ENCODE data around the gene NOL4L. TPM values are rescaled to one million over a fixed set of nuclear protein-coding genes. Genes with fewer than 3 reads are reported as not detected.

Gene NOL4L
- total RNA-seq, 2 donors from 2014 or later = 39.6 to 50.7 TPM

DNA sequence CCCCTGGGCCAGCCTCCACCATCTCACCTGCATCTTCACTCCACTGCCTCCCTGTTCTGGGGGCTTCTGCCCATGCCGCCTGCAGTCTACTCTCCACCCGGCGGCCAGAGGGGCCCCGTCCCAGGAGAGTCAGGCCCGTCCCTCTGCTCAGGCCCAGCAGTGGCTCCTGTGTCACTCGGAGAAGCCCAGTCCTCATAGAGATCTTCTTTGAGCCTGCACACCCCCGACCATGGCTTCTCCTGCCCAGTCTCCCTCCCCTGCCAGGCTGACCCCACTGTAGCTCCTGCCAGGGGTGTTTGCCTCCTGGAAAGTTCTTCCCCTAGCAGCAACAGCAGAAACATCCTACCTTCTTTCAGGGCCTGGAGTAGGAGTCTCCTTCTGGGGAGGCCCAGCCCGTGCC lies 22.2 kb upstream of the NOL4L start:
- H3K9me3 ChIP-seq (ENCODE audit: control insufficient read depth, low read length) = no peaks in the 10 kb centered on the region
- Mint-ChIP-seq H3K36me3 (ENCODE audit: low read depth) (no peaks in the 10 kb centered on the region), H3K27me3 (ENCODE audit: insufficient read depth) (peaks cover 3% of the 10 kb centered on the region), H3K9me3 (no peaks in the 10 kb centered on the region), H3K4me3 (no peak overlapping the region), H3K27ac (peak overlapping the region; percentile 37), H3K4me1 (peaks cover 13% of the 10 kb centered on the region)
- no peak overlapping the region for H3K9ac ChIP-seq (ENCODE audit: extremely low read depth, low read length, poor library complexity, severe bottlenecking)
- TF ChIP-seq, protein P1, sequence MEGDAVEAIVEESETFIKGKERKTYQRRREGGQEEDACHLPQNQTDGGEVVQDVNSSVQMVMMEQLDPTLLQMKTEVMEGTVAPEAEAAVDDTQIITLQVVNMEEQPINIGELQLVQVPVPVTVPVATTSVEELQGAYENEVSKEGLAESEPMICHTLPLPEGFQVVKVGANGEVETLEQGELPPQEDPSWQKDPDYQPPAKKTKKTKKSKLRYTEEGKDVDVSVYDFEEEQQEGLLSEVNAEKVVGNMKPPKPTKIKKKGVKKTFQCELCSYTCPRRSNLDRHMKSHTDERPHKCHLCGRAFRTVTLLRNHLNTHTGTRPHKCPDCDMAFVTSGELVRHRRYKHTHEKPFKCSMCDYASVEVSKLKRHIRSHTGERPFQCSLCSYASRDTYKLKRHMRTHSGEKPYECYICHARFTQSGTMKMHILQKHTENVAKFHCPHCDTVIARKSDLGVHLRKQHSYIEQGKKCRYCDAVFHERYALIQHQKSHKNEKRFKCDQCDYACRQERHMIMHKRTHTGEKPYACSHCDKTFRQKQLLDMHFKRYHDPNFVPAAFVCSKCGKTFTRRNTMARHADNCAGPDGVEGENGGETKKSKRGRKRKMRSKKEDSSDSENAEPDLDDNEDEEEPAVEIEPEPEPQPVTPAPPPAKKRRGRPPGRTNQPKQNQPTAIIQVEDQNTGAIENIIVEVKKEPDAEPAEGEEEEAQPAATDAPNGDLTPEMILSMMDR (conservative IDR thresholded peaks at IDR 0.05) = no peak
- no peaks in the 10 kb centered on the region for H3K27me3 ChIP-seq (ENCODE audit: control insufficient read depth, insufficient read depth, low read length, poor library complexity, severe bottlenecking)
- 80 to 87% methylated on average over 8 of the region's 8 CpGs for WGBS, 2 experiments (ENCODE audit: insufficient coverage in 1 of 2, insufficient read length in 1 of 2)
- no peak for DNase-seq
- H3K4me1 ChIP-seq (ENCODE audit: control insufficient read depth, insufficient read depth, low read length) = peaks cover 2% of the 10 kb centered on the region
- H3K27ac ChIP-seq (ENCODE audit: low read depth, low read length) = no peak overlapping the region
- H3K4me3 ChIP-seq (ENCODE audit: low read length) = no peak overlapping the region
- no peaks in the 10 kb centered on the region for H3K36me3 ChIP-seq (ENCODE audit: control insufficient read depth, insufficient read depth, low read length)

DNA sequence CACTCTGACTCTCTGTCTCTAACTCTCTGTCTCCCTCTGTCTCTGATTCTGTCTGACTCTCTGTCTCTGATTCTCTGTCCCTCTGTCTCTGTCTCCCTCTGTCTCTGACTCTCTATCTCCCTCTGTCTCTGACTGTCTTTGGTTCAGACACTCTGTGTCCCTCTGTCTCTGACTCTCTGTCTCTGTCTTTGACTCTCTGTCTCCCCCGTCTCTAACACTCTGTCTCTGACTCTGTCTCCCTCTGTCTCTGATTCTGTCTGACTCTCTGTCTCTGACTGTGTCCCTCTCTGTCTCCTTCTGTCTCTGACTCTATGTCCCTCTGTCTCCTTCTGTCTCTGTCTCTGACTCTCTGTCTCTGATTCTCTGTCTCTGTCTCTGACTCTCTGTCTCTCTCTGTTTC lies 21.7 kb upstream of the NOL4L start:
- Histone ChIP-seq H3K36me3 (ENCODE audit: control insufficient read depth, insufficient read depth, low read length) (no peaks in the 10 kb centered on the region), H3K27ac (ENCODE audit: low read depth, low read length) (no peak overlapping the region), H3K4me3 (ENCODE audit: low read length) (no peak overlapping the region), H3K9ac (ENCODE audit: extremely low read depth, low read length, poor library complexity, severe bottlenecking) (no peak overlapping the region), H3K27me3 (ENCODE audit: control insufficient read depth, insufficient read depth, low read length, poor library complexity, severe bottlenecking) (no peaks in the 10 kb centered on the region), H3K4me1 (ENCODE audit: control insufficient read depth, insufficient read depth, low read length) (peaks cover 2% of the 10 kb centered on the region), H3K9me3 (ENCODE audit: control insufficient read depth, low read length) (no peaks in the 10 kb centered on the region)
- no peaks in the 10 kb centered on the region for H3K36me3 Mint-ChIP-seq (ENCODE audit: low read depth)
- H3K27me3 Mint-ChIP-seq (ENCODE audit: insufficient read depth) = peaks cover 3% of the 10 kb centered on the region
- no peak overlapping the region for H3K4me3 Mint-ChIP-seq
- peaks cover 13% of the 10 kb centered on the region for H3K4me1 Mint-ChIP-seq
- H3K9me3 Mint-ChIP-seq = no peaks in the 10 kb centered on the region
- WGBS, 2 experiments (ENCODE audit: insufficient coverage in 1 of 2, insufficient read length in 1 of 2) = 87 to 94% methylated on average over 1 of the region's 1 CpG
- H3K27ac Mint-ChIP-seq = no peak overlapping the region
- no peak for DNase-seq
- TF ChIP-seq, protein P1 (conservative IDR thresholded peaks at IDR 0.05) = no peak

DNA sequence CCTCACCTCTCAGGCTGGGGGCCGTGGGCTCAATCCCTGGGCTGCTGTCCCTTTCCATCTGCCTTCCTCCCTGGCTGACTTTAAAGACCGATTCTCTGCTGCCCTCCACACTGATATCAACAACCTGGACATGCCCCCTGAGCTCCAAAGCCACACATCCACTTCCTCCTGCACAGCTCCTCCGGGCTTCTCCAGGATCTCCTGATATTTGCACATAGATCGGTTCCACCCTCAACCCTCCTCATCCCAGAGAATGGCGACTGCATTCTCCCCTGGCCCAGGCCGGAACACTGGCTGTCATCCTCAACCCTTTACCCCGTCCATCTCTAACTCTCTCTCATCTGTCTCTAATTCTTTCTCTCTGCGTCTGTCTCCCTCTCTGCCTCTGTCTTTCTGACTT lies 21.0 kb upstream of the NOL4L start:
- no peaks in the 10 kb centered on the region for H3K9me3 Mint-ChIP-seq

More for the DNA sequence above, 21.0 kb upstream of the NOL4L start:
- no peak overlapping the region for H3K27ac ChIP-seq (ENCODE audit: low read depth, low read length)
- peaks cover 3% of the 10 kb centered on the region for H3K27me3 Mint-ChIP-seq (ENCODE audit: insufficient read depth)
- H3K36me3 ChIP-seq (ENCODE audit: control insufficient read depth, insufficient read depth, low read length) = no peaks in the 10 kb centered on the region
- no peaks in the 10 kb centered on the region for H3K36me3 Mint-ChIP-seq (ENCODE audit: low read depth)
- TF ChIP-seq, protein P1 (conservative IDR thresholded peaks at IDR 0.05) = no peak
- no peaks in the 10 kb centered on the region for H3K27me3 ChIP-seq (ENCODE audit: control insufficient read depth, insufficient read depth, low read length, poor library complexity, severe bottlenecking)
- DNase-seq = no peak
- no peaks in the 10 kb centered on the region for H3K9me3 ChIP-seq (ENCODE audit: control insufficient read depth, low read length)
- 72 to 84% methylated on average over 8 of the region's 8 CpGs for WGBS, 2 experiments (ENCODE audit: insufficient coverage in 1 of 2, insufficient read length in 1 of 2)
- no peak overlapping the region for H3K4me3 Mint-ChIP-seq
- H3K9ac ChIP-seq (ENCODE audit: extremely low read depth, low read length, poor library complexity, severe bottlenecking) = no peak overlapping the region
- H3K4me1 ChIP-seq (ENCODE audit: control insufficient read depth, insufficient read depth, low read length) = peaks cover 2% of the 10 kb centered on the region
- H3K27ac Mint-ChIP-seq = no peak overlapping the region
- peaks cover 9% of the 10 kb centered on the region for H3K4me1 Mint-ChIP-seq
- H3K4me3 ChIP-seq (ENCODE audit: low read length) = no peak overlapping the region

Data from endodermal cell (in vitro differentiated cells).